HG02571 (cell line): ENCODE measurements around the gene ZNF775.

Experiments used
- ATAC-seq: cut with Tn5 transposase; IDR thresholded peaks from one replicate; pipeline ENCODE4 v1.9.1; 2021; ENCODE audit warnings: mild to moderate bottlenecking, moderate library complexity; ENCODE audit not compliant: unreplicated experiment

The ZNF775 gene

GRCh38 chr7:150368096-150368883 lies 10.8 kb upstream of the ZNF775 start, which contains the start of gene REPIN1:
REPIN1 (plus strand) TSS chr7:150368822; CDS start chr7:150369712, 890 bp downstream.
- ATAC-seq: peak; percentile 53

DNA sequence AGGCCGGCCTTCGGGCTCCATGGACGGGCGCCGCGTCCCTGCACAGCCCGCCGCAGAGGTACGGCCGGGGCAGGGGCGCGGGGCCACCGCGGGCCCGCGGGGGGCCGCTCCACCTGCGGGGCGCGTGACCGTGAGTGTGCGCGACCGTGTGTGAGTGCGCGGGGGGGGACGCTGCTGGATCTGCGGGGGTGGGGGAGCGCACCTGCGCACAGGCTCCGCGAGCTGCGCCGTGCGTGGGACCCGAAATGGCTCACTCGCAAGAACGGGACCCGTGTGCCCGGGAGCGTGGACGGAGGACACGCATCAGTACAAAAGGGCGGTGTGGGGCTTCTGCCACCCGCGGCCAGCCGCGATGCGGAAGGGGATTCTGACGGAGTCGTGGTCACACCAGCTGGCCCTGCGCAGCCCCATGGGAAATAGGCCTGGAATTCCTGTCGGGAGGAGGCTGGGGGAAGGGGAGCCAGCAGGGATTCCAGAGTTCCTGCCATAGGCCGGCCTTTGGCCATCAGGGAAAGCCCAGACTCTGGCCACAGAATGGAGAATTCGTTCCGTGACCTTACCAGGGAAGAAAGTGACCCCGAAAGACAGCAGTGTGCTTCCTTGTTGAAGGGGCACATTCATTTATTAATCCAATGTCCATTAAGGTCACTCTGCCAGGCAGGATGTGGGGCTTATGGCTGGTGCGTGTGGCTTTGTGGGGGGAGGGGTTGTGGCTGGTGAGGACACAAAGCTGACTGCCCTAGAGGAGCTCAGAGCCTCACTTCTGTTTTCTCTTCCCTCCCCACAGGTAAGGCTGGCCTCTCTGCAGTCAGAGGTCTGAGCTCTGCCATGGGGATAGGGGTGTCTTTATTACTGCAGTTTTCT lies 10.0 kb upstream of the ZNF775 start:
- ATAC-seq: peak; percentile 22

DNA sequence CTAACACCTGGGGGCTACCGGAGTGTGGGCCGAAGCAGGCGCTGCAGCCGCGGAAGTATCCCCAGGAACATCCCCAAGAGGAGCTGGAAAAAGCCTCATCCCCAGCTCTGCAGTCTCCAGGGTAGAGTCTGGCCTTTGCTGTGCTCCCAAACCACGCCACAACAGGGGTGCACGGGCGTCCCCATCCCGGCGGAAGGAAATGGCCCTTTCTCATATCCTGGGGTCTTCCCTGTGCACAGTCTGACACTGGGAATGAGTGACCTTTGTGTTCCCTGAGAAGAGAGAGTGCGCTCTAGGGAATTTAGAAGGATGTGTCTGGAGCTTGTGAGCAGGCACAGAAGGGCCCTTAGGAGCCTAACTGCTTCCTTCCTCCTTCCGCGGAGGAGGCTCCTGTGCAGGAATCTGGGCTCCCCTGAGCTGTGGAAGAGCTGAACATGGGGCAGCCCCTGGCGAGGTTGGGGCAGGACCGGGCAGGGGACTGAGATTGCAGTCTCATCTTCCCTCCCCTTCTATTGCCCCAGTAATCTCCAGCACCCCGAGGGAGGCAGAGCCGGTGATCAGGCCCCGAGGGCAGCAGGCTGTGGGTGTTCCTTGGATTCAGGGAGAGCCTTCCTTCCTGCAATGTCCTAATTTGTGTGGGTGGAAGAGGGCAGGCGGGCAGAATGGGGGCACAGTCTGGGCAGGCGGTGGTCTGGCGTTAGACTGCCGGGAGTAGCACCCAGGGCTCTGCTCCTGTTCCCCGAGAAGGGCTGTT lies 9.2 kb upstream of the ZNF775 start:
- no peak for ATAC-seq

DNA sequence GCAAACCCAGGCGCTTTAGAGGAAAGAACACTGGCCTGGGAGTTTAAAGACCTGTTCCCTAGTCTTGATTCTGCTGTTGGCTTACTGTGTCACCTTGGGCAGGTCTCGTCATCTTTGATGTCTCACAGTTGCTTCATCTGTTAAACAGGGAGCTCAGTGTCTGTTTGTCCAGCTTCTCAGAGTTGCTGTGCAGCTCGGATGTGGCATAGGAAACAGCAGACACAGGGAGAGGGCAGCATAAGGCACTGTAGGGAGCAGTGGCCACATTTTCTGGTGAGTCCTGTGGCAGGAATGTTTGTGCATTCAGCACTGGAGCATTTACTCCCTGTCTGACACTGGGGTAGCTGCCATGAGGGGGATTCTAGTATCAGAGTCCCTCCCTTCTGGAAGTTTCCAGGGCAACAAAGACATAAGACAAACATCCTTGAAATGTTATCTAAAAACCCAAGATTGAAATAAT lies 8.5 kb upstream of the ZNF775 start:
- no peak for ATAC-seq

- ATAC-seq: no peak
Measured at GRCh38 chr7:150371131-150371995, 7.8 kb upstream of the ZNF775 start.

GRCh38 chr7:150371996-150372270 lies 7.2 kb upstream of the ZNF775 start:
- ATAC-seq: no peak

DNA sequence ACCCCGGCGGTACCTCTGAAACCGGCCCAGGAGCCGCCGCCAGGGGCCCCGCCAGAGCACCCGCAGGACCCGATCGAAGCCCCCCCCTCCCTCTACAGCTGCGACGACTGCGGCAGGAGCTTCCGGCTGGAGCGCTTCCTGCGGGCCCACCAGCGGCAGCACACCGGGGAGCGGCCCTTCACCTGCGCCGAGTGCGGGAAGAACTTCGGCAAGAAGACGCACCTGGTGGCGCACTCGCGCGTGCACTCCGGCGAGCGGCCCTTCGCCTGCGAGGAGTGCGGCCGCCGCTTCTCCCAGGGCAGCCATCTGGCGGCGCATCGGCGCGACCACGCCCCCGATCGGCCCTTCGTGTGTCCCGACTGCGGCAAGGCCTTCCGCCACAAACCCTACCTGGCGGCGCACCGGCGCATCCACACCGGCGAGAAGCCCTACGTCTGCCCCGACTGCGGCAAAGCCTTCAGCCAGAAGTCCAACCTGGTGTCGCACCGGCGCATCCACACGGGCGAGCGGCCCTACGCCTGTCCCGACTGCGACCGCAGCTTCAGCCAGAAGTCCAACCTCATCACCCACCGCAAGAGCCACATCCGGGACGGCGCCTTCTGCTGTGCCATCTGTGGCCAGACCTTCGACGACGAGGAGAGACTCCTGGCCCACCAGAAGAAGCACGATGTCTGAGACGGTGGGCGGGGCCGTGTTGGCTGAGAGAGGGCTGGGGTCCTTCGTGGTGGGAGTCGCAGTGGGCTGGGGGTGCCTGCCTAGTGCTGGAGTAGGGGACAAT lies 6.7 kb upstream of the ZNF775 start:
- ATAC-seq: no peak

GRCh38 chr7:150373049-150373801 lies 5.9 kb upstream of the ZNF775 start:
- ATAC-seq: no peak

DNA sequence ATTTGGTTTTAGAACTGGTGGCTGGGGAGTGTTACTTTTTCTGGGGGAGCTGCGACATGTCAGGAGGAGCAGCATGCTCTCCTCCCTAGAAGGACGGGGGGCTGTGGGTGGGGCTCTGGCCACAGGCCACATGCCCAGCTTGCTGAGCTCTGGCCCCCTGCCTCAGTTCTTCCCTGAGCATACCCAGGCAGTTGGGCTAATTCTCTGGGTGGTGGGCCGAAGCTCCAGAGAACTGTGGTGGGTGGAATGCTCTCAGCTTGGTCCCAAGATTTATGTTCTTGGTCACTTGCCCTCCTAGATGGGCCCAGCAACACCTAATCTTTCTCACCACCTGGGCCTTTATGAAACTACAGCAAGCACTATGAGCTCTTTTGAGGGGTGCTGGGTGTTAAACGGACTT lies 5.1 kb upstream of the ZNF775 start:
- no peak for ATAC-seq

DNA sequence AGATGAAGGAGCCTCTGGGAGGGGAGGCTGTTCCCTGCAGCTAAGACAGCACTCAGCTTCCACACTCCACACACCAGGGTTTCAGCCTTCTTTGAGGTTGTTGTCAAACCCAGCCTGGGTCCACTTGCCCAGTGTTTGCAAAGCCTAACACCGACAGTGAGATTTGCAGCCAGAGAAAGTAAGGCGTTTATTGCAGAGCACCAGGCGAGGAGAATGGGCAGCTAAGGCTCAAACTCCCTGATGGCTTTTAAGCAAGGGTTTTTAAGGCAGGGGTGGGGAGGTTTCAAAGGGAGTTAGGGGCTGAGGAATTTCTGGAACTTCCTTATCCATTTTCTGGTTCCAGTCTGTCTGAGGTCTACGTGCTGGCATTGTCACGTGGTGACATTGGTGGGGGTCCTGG lies 4.7 kb upstream of the ZNF775 start:
- ATAC-seq: no peak

GRCh38 chr7:150375662-150376521 lies 3.2 kb upstream of the ZNF775 start:
- ATAC-seq: peak; percentile 19

DNA sequence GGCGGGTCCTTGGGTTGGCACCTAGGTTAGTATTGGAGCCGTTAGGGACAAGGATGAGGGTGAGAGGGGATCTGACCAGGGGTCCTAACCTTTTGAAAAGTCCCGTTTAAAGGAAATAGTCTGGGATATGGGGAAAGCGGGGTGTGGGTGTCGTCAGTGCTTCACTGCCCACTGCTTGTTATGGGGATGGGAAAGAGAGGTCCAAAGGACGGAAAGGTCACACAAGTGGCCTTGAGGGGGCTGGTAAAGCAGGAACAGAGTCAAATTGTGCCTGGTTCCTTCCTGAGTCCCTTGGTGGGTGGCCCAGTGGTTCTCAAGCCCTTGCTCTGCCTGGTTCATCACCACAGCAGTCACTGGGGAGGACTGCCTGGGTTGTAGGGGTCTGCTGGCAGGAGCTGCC lies 2.6 kb upstream of the ZNF775 start:
- no peak for ATAC-seq

DNA sequence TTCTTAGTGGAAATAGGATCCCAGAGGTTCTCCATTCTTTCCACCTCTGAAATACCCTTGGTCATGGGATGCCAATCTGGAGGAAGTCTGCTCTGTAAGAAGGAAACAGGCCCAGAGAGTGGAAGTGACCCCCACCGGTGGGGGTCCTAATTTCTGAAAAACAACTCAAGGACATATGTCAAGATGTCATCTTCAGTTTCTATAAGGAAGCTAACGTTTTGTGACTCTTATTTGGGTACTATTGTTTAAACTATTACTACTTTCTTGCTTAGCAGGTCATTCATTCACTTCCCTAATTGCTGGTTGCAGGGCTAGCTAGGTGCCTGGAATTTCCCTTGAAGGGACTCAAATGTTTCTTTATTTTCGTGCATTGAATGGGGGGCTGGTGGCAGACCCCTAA lies 1.9 kb upstream of the ZNF775 start:
- no peak for ATAC-seq

DNA sequence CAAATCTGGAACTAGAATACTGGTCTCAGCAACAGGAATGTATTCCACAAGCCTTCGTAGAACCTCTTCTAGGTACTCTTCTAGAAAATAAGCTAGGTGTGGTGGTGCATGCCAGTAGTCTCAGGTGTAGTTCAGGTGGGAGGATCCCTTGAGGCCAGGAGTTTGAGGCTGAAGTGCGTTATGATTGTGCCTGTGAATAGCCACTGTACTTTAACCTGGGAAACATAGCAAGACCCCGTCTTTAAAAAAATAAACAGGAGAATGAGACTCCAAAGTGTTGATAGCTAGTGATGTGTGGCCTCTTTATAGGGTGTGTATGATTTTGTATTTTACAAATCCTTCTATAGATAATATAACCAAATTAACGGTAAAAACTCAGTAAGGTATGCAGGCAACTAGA lies 1.5 kb upstream of the ZNF775 start:
- ATAC-seq: no peak

DNA sequence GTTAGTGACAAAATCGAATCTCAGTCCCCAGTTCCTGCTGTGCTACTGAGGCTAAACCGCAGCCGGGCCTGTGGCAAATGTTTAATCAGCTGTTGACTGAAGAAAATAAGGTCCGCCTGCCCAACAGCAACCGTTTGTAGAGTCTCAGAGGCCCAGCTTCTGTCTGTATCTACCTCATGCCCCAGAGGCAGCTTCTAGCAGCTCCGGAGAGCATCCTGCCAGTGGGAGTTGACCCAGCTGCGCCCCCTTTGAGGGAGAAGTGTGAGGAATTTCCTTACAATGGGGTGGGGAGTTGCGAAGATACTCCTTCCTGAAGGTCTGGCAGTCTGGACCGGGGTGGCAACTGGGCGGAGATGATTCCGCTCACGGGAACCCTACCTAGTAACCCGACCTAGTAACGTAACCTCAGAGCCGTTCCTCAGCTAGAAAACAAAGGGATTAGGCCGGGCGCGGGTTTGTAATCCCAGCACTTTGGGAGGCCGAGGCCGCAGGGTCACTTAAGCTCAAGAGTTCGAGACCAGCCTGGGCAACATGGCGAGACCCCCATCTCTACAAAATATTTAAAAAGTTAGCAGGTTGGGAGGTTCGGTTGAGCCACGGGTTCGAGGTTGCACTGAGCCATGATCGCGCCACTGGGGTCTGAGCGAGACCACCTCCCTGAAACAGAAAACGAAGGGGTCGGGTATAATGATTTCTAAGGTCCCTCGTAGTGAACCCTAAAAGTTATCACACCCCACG lies 846 bp upstream of the ZNF775 start:
- ATAC-seq: no peak

DNA sequence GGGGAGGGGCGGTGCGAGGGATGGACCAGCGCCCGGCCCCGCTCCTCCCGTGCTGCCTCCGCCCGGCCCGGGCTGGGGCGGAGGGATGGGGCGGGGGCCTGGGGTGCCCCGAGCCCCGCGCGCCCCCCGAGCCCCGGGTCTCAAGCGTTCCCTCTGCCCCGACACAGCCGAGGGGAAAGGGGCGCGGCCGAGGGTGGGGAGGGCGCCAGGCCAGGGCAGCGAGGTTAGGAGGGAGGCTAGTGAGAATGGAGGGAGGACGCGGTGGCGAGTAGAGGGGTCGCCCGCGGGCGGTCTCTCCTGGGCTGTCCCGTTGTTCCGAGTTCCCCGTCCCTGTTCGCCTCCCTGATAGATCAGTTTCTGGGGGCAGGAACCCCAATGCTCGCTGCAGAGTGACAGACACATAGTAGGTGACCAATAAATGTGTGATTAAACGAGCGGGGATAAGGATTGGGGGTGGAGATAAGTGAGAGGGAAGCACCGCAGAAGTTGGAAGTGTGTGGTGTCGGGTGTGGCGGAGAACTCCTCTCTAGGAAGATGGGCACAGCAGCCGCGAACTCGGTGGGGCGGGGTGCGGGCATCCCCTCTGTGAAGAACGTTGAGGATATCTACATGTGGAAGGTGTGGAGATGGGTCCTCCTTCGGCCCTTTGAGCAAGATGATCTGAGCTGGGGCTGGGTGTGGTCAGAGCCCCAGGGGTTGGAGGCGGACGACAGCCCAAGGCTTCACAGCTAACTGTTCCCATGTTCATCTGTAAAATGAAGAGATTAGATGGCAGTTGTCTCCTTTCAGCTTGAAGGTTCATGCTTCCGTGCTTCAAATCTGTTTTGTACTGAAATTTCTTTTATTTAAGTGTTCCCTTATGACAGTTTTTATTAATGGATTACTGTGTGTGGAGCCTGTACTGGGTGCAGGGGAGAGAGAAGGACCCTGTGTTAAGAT lies 580 bp downstream of the ZNF775 start:
- ATAC-seq: peak; percentile 3
